DND-41 (cell line): ENCODE measurements around the gene MRPS35.

Source experiments
- CTCF ChIP-seq: IDR thresholded peaks from 2 replicates; pipeline ENCODE4 v1.5.1; 2012; ENCODE audit warnings: borderline replicate concordance, low read length, moderate library complexity, mild to moderate bottlenecking; ENCODE audit not compliant: poor library complexity, severe bottlenecking; ENCODE audit errors: extremely low read depth
- EZH2 ChIP-seq: IDR thresholded peaks from 3 replicates; pipeline ENCODE4 v1.6.1; 2012; ENCODE audit warnings: borderline replicate concordance, low read depth, mild to moderate bottlenecking, moderate library complexity, low read length, inconsistent platforms; ENCODE audit not compliant: severe bottlenecking

DNA sequence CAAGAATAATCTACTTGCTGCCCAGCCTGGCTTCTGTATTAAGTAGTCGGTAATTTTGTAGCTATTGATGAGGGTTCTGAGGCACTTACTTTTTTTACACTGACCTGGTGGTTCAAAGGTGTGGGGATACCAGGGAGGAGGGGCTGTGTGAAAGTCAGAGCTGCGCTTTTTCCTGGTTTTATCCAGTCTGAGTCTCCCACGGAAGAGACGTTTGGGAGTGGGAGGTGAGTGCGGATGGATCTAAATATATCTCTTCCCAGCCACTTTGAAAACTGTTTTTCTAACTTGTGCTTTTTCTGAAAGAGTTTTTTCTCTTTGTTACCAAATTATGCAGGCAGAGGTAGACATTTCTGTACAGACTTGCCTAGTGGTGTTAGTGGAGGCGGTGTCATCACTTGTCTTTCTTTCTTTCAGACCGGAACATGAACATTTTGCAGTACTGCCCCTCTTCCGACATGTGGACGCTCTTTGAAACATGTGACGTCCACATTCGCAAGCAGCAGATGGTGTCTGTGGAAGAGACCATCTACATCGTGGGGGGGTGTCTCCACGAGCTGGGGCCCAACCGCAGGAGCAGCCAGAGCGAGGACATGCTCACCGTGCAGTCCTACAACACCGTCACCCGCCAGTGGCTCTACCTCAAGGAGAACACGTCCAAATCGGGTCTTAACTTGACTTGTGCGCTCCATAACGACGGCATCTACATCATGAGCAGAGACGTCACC is 86.8 kb downstream of the MRPS35 start:
- TF ChIP-seq CTCF = no peak
- no peak for TF ChIP-seq EZH2
